Osteoblast (primary cell): ENCODE results near the gene SFMBT2. TPM values are rescaled to one million over a fixed set of nuclear protein-coding genes. Genes with fewer than 3 reads are reported as not detected.

Experiments used
- DNase-seq: peaks from one replicate; pipeline ENCODE4 v3.0.0; 2011; ENCODE audit warnings: low spot score, mixed read lengths; ENCODE audit not compliant: insufficient read length; ENCODE audit errors: missing footprints
- H2AFZ ChIP-seq: 2 replicates; pipeline ENCODE4 v1.6.0; 2011; ENCODE audit warnings: mild to moderate bottlenecking, low read length
- H3K27ac ChIP-seq: 2 replicates; pipeline ENCODE4 v1.5.1; 2011; ENCODE audit warnings: mild to moderate bottlenecking, low read depth, low read length, moderate library complexity
- H3K27me3 ChIP-seq: 2 replicates; pipeline ENCODE4 v1.6.0; 2012; ENCODE audit warnings: mild to moderate bottlenecking, control low read depth, inconsistent platforms, low read length, moderate library complexity; ENCODE audit not compliant: insufficient read depth
- H3K36me3 ChIP-seq: 2 replicates; pipeline ENCODE4 v1.5.1; 2011; ENCODE audit warnings: mild to moderate bottlenecking, low read length, control low read depth, moderate library complexity; ENCODE audit not compliant: insufficient read depth
- H3K4me1 ChIP-seq: 2 replicates; pipeline ENCODE4 v1.5.1; 2011; ENCODE audit warnings: mild to moderate bottlenecking, low read length, control low read depth, moderate library complexity; ENCODE audit not compliant: insufficient read depth
- H3K4me2 ChIP-seq: 2 replicates; pipeline ENCODE4 v1.6.0; 2011; ENCODE audit warnings: mild to moderate bottlenecking, low read length; ENCODE audit not compliant: insufficient read depth
- H3K4me3 ChIP-seq: fragments of 200-600 bp; sonication (generic); 3 replicates; pipeline ENCODE4 v1.5.1; 2012; ENCODE audit warnings: mild to moderate bottlenecking, low read length, inconsistent platforms; ENCODE audit not compliant: insufficient read depth
- H3K79me2 ChIP-seq: 2 replicates; pipeline ENCODE4 v1.6.0; 2012; ENCODE audit warnings: mild to moderate bottlenecking, low read length, control low read depth, inconsistent platforms; ENCODE audit not compliant: insufficient read depth
- H3K9me3 ChIP-seq: 2 replicates; pipeline ENCODE4 v1.5.1; 2011; ENCODE audit warnings: low read depth, low read length, control low read depth
- H4K20me1 ChIP-seq: 2 replicates; pipeline ENCODE4 v1.6.0; 2012; ENCODE audit warnings: mild to moderate bottlenecking, low read length, control low read depth; ENCODE audit not compliant: insufficient read depth
- total RNA-seq: library from RNA; depleted of rRNA; stranded (reverse); fragments of >200 nt; gene quantifications from 2 replicates; pipeline ENCODE4 v1.2.3, GENCODE V29; 2012
- TF ChIP-seq, protein P1 (sequence below): IDR thresholded peaks from 2 replicates; pipeline ENCODE4 v1.5.1; 2011; ENCODE audit warnings: mild to moderate bottlenecking, low read depth, low read length, moderate library complexity; ENCODE audit errors: extremely low read depth

Gene SFMBT2
- total RNA-seq, 1 donor = under 0.01 TPM

DNA sequence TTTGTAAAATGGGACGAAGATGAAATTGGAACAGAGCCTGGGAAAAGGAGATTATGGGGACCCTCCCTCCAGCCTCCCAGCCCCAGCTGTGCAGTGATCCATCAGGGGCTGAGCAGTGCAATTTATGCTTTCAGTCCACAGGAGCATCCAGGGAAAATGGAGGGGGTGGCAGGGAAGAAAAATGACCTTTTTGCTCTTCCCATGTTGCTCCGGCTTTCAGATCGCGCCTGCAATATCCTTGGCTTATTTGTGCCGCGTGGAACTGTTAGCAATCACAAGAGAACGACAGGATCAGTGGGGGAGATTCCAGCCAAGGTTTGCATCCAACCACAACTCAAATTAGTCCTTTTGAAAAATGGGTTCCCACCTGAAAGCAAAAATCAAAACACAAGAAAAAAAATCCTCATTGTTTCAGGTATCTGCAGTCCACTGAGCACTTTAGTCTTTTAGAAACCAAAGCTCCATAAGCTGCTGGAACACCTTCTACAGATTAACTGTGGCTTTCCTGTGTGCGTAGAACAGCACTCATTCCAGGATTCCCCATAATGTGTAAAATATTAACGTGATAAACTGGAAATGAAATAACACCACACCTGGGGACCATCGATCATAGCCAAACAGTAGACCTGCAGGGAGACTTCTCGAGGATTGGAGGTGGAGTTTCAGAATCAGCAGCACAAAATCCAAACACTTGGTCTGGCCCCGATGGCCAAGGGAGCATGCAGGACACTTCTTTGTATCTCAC lies 30.7 kb upstream of the SFMBT2 start:
- no peaks in the 10 kb centered on the region for H3K79me2 ChIP-seq
- no peaks in the 10 kb centered on the region for H3K9me3 ChIP-seq
- TF ChIP-seq, protein P1, sequence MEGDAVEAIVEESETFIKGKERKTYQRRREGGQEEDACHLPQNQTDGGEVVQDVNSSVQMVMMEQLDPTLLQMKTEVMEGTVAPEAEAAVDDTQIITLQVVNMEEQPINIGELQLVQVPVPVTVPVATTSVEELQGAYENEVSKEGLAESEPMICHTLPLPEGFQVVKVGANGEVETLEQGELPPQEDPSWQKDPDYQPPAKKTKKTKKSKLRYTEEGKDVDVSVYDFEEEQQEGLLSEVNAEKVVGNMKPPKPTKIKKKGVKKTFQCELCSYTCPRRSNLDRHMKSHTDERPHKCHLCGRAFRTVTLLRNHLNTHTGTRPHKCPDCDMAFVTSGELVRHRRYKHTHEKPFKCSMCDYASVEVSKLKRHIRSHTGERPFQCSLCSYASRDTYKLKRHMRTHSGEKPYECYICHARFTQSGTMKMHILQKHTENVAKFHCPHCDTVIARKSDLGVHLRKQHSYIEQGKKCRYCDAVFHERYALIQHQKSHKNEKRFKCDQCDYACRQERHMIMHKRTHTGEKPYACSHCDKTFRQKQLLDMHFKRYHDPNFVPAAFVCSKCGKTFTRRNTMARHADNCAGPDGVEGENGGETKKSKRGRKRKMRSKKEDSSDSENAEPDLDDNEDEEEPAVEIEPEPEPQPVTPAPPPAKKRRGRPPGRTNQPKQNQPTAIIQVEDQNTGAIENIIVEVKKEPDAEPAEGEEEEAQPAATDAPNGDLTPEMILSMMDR = no peak
- no peak overlapping the region for H3K4me2 ChIP-seq
- H3K4me1 ChIP-seq = no peaks in the 10 kb centered on the region
- H3K4me3 ChIP-seq = no peak overlapping the region
- H2AFZ ChIP-seq = no peak overlapping the region
- H3K27ac ChIP-seq = no peak overlapping the region
- no peaks in the 10 kb centered on the region for H4K20me1 ChIP-seq
- no peak for DNase-seq
- H3K27me3 ChIP-seq = no peaks in the 10 kb centered on the region
- no peaks in the 10 kb centered on the region for H3K36me3 ChIP-seq

DNA sequence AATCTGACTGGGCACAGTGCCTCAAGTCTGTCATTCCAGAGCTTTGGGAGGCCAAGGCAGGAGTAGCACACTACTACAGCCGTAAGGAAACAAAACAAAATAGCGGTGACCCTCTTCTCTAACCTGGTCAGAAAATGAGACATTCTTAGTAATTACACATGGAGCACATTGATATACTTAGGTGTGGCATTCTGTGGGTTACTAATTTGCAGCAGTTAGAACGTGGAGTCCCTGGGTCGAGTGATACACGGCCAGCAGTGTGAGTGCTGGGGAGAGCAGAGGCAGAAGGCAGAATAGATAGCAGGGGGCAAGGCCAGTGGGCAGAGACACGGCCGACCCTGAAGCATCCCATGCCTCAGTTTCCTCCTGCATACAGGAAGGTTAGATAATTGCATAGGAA lies 28.9 kb upstream of the SFMBT2 start:
- Histone ChIP-seq H3K9me3 (no peaks in the 10 kb centered on the region), H4K20me1 (no peaks in the 10 kb centered on the region), H3K4me3 (no peak overlapping the region), H3K36me3 (no peaks in the 10 kb centered on the region), H3K79me2 (no peaks in the 10 kb centered on the region), H2AFZ (no peak overlapping the region), H3K27me3 (no peaks in the 10 kb centered on the region), H3K27ac (no peak overlapping the region), H3K4me1 (no peaks in the 10 kb centered on the region), H3K4me2 (no peak overlapping the region)
- no peak for DNase-seq
- TF ChIP-seq, protein P1 = no peak

GRCh38 chr10:7438196-7438986 lies 27.6 kb upstream of the SFMBT2 start:
- Histone ChIP-seq H3K27ac (no peak overlapping the region), H3K36me3 (no peaks in the 10 kb centered on the region), H3K79me2 (no peaks in the 10 kb centered on the region), H2AFZ (no peak overlapping the region), H3K4me2 (no peak overlapping the region), H3K27me3 (no peaks in the 10 kb centered on the region), H3K9me3 (no peaks in the 10 kb centered on the region), H4K20me1 (no peaks in the 10 kb centered on the region), H3K4me1 (no peaks in the 10 kb centered on the region), H3K4me3 (no peak overlapping the region)
- DNase-seq = no peak
- TF ChIP-seq, protein P1 = no peak

DNA sequence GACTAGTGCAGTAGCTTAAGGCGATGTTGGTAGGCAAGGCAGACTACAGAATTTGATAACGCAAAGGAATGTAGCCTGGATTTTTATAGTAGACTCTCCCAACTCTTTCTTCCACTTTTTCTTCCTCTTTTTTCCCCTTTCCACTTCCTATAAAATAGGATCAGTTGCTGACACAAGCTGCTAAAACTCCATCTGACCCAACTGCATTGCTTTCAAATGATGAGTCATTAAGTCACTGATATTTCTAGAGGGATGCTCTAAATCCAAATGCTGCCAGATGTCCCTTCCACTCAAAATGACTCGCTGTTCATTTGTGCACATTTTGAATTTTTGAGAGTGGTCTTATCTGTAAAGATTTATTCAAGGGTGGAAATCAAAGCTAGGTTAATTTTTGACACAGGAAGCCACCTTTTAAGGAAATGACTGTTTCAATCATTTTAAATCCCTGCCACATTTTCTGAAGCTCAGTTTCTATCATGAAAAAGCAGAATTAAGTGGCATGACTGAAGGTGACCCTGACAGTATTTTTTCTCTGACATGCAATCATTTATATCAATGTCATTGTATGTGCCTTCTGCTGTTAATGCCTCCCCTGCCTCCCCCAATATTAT lies 25.8 kb upstream of the SFMBT2 start:
- Histone ChIP-seq H3K79me2 (no peaks in the 10 kb centered on the region), H3K9me3 (no peaks in the 10 kb centered on the region), H3K4me3 (no peak overlapping the region), H4K20me1 (no peaks in the 10 kb centered on the region), H3K27ac (no peak overlapping the region), H3K27me3 (no peaks in the 10 kb centered on the region), H3K4me1 (no peaks in the 10 kb centered on the region), H3K36me3 (no peaks in the 10 kb centered on the region), H2AFZ (no peak overlapping the region), H3K4me2 (no peak overlapping the region)
- no peak for DNase-seq
- TF ChIP-seq, protein P1 = no peak
